H1 (cell line): ENCODE results near the gene MGAT4D. TPM values are rescaled to one million over a fixed set of nuclear protein-coding genes. Genes with fewer than 3 reads are reported as not detected.

Experiments used
- CTCF ChIA-PET: fragments of 300-600 bp; sonication (Branson Sonifier 250); formaldehyde crosslinking; loops from one replicate; lab custom pipeline; 2021; ENCODE audit not compliant: partially characterized antibody; lab: Charles Lee
- POLR2A ChIA-PET: fragments of 300-600 bp; sonication (Branson Sonifier 250); formaldehyde crosslinking; loops from one replicate; lab custom pipeline; 2021; ENCODE audit warnings: inconsistent platforms; ENCODE audit not compliant: partially characterized antibody; lab: Charles Lee
- DNase-seq, 2 experiments: peaks; one replicate each; pipeline versions ENCODE4 v3.0.0 to v3.0.0-alpha.2; 2010 to 2022; ENCODE audit warnings: low spot score in 2 of 2, low read depth in 1 of 2, mixed read lengths in 1 of 2
- FAIRE-seq: peaks from 2 replicates; lab custom pipeline; 2011; peaks lifted over from hg19 to GRCh38; lab: Jason Lieb, UNC
- H2AFZ ChIP-seq: 2 replicates; pipeline ENCODE4 v1.8.1; 2012; ENCODE audit warnings: low read length, inconsistent platforms
- H2AK5ac ChIP-seq: 2 replicates; pipeline ENCODE4 v1.6.1; 2013; ENCODE audit warnings: low read depth, low read length
- H2BK120ac ChIP-seq: replicated peaks from 2 replicates; pipeline ENCODE3; 2013; ENCODE audit warnings: low read depth, low read length, inconsistent platforms
- H2BK12ac ChIP-seq: 2 replicates; pipeline ENCODE4 v1.6.1; 2013; ENCODE audit warnings: low read depth, low read length
- H2BK15ac ChIP-seq: 2 replicates; pipeline ENCODE4 v1.6.1; 2013; ENCODE audit warnings: low read length
- H2BK20ac ChIP-seq: 2 replicates; pipeline ENCODE4 v1.6.1; 2013; ENCODE audit warnings: low read length
- H2BK5ac ChIP-seq: 2 replicates; pipeline ENCODE4 v1.6.1; 2013; ENCODE audit warnings: low read depth, low read length
- H3K14ac ChIP-seq: 2 replicates; pipeline ENCODE4 v1.6.1; 2013; ENCODE audit warnings: inconsistent platforms; ENCODE audit not compliant: insufficient read length
- H3K18ac ChIP-seq: 2 replicates; pipeline ENCODE4 v1.6.1; 2013; ENCODE audit warnings: low read length; ENCODE audit errors: extremely low read depth
- H3K23ac ChIP-seq: 2 replicates; pipeline ENCODE4 v1.6.1; 2013; ENCODE audit warnings: inconsistent platforms; ENCODE audit not compliant: insufficient read length
- H3K23me2 ChIP-seq: 2 replicates; pipeline ENCODE4 v1.6.1; 2013; ENCODE audit warnings: low read depth, low read length
- H3K27ac ChIP-seq: 2 replicates; pipeline ENCODE4 v1.6.1; 2011; ENCODE audit warnings: low read depth, low read length, inconsistent platforms
- H3K27me3 ChIP-seq, 4 experiments: replicated peaks in 1 of 4; 1 replicate in 1 of 4; 2 replicates in 3 of 4; pipeline versions ENCODE4 v1.6.1 to v1.8.1; 2011 to 2013; ENCODE audit warnings: low read length in 3 of 4, mild to moderate bottlenecking in 3 of 4, inconsistent platforms in 2 of 4, mixed read lengths in 2 of 4, moderate library complexity in 1 of 4; ENCODE audit not compliant: control insufficient read depth in 3 of 4, insufficient read depth in 3 of 4; ENCODE audit errors: extremely low read depth in 1 of 4
- H3K36me3 ChIP-seq, 4 experiments: 2 replicates each; pipeline versions ENCODE4 v1.6.1 to v1.8.1; 2011 to 2013; ENCODE audit warnings: mild to moderate bottlenecking in 4 of 4, low read length in 3 of 4, moderate library complexity in 2 of 4, control low read depth in 1 of 4, inconsistent platforms in 1 of 4; ENCODE audit not compliant: insufficient read depth in 4 of 4, control insufficient read depth in 2 of 4
- H3K4ac ChIP-seq: replicated peaks from 2 replicates; pipeline ENCODE3; 2013; ENCODE audit warnings: low read length, low read depth, mixed read lengths, inconsistent platforms; ENCODE audit not compliant: insufficient read length
- H3K4me1 ChIP-seq, 4 experiments: replicated peaks in 1 of 4; 1 replicate in 1 of 4; 2 replicates in 3 of 4; pipeline versions ENCODE4 v1.6.1 to v1.8.1; 2011 to 2013; ENCODE audit warnings: low read length in 3 of 4, inconsistent platforms in 2 of 4, mixed read lengths in 1 of 4; ENCODE audit not compliant: insufficient read depth in 4 of 4, control insufficient read depth in 3 of 4
- H3K4me2 ChIP-seq, 2 experiments: 2 replicates each; pipeline versions ENCODE4 v1.6.1 to v1.8.1; 2011 to 2013; ENCODE audit warnings: low read depth in 2 of 2, low read length in 2 of 2, control low read depth in 1 of 2, inconsistent platforms in 1 of 2, mild to moderate bottlenecking in 1 of 2; ENCODE audit not compliant: insufficient read depth in 1 of 2
- H3K4me3 ChIP-seq, 4 experiments: fragments of 200-600, 300-600 bp in 1 of 4; sonication (generic), shearing (Covaris generic), sonication (Bioruptor Twin) in 1 of 4; 2 replicates each; pipeline versions ENCODE4 v1.5.1 to v1.8.1; 2011 to 2016; ENCODE audit warnings: low read length in 4 of 4, low read depth in 3 of 4, control low read depth in 2 of 4, inconsistent platforms in 2 of 4, mild to moderate bottlenecking in 2 of 4, mixed read lengths in 1 of 4, moderate library complexity in 1 of 4; ENCODE audit not compliant: insufficient read depth in 2 of 4; ENCODE audit errors: extremely low read depth in 1 of 4
- H3K56ac ChIP-seq: replicated peaks from 2 replicates; pipeline ENCODE3; 2013; ENCODE audit warnings: low read depth, mild to moderate bottlenecking, mixed read lengths, low read length, inconsistent platforms; ENCODE audit not compliant: insufficient read length
- H3K79me1 ChIP-seq: 2 replicates; pipeline ENCODE4 v1.6.1; 2013; ENCODE audit warnings: low read depth, low read length, control low read depth
- H3K79me2 ChIP-seq, 2 experiments: 2 replicates each; pipeline versions ENCODE4 v1.6.1 to v1.8.1; 2012 to 2013; ENCODE audit warnings: low read length in 2 of 2, mild to moderate bottlenecking in 2 of 2, inconsistent platforms in 1 of 2; ENCODE audit not compliant: insufficient read depth in 2 of 2, control insufficient read depth in 1 of 2
- H3K9ac ChIP-seq, 4 experiments: replicated peaks in 1 of 4; 1 replicate in 1 of 4; 2 replicates in 3 of 4; pipeline versions ENCODE4 v1.6.1 to v1.8.1; 2011 to 2013; ENCODE audit warnings: low read depth in 3 of 4, low read length in 3 of 4, control low read depth in 2 of 4, mild to moderate bottlenecking in 2 of 4, moderate library complexity in 2 of 4, inconsistent platforms in 1 of 4; ENCODE audit errors: extremely low read depth in 1 of 4
- H3K9me3 ChIP-seq, 2 experiments: 2 replicates each; pipeline versions ENCODE4 v1.6.1 to v1.8.1; 2012 to 2013; ENCODE audit warnings: mild to moderate bottlenecking in 2 of 2, moderate library complexity in 2 of 2, control low read depth in 1 of 2, inconsistent platforms in 1 of 2, low read depth in 1 of 2, low read length in 1 of 2, mixed read lengths in 1 of 2; ENCODE audit not compliant: insufficient read depth in 2 of 2
- H4K20me1 ChIP-seq, 2 experiments: replicated peaks in 1 of 2; 2 replicates each; pipeline versions ENCODE3 to v1.8.1; 2011 to 2013; ENCODE audit warnings: inconsistent platforms in 2 of 2, low read length in 2 of 2, mild to moderate bottlenecking in 1 of 2; ENCODE audit not compliant: insufficient read depth in 2 of 2, control insufficient read depth in 1 of 2
- H4K5ac ChIP-seq: 2 replicates; pipeline ENCODE4 v1.6.1; 2013; ENCODE audit warnings: low read length, low read depth, mixed read lengths, inconsistent platforms; ENCODE audit not compliant: insufficient read length
- H4K8ac ChIP-seq: 2 replicates; pipeline ENCODE4 v1.8.0; 2013; ENCODE audit warnings: mild to moderate bottlenecking, moderate library complexity, low read length, inconsistent platforms; ENCODE audit not compliant: insufficient read depth; ENCODE audit errors: extremely low read depth
- H4K91ac ChIP-seq: replicated peaks from 2 replicates; pipeline ENCODE3; 2013; ENCODE audit warnings: low read length, mixed read lengths, inconsistent platforms; ENCODE audit not compliant: insufficient read length
- ASH2L ChIP-seq: fragments of 200-600, 300-600 bp; sonication (generic); IDR thresholded peaks from one replicate; pipeline ENCODE4 v1.7.1; 2017; ENCODE audit warnings: low read length
- CHD1 ChIP-seq: IDR thresholded peaks from 2 replicates; pipeline ENCODE4 v1.6.1; 2012; ENCODE audit warnings: low read depth, low read length, improper control_type of control experiment
- CHD2 ChIP-seq: IDR thresholded peaks from 2 replicates; pipeline ENCODE4 v1.6.1; 2012; ENCODE audit warnings: low read length, improper control_type of control experiment
- EGR1 ChIP-seq: IDR thresholded peaks from 2 replicates; pipeline ENCODE4 v1.6.1; 2011; ENCODE audit warnings: low read depth, low read length, borderline replicate concordance
- EP300 ChIP-seq, 2 experiments: IDR thresholded peaks; 1 replicate in 1 of 2; 2 replicates in 1 of 2; pipeline ENCODE4 v1.6.1; 2011 to 2012; ENCODE audit warnings: low read depth in 2 of 2, low read length in 2 of 2, mild to moderate bottlenecking in 2 of 2, borderline replicate concordance in 1 of 2, inconsistent platforms in 1 of 2, moderate library complexity in 1 of 2
- EZH2 ChIP-seq: fragments of 200-600 bp; sonication (generic); IDR thresholded peaks from 2 replicates; pipeline ENCODE4 v1.7.1; 2012; ENCODE audit warnings: low read depth, mild to moderate bottlenecking, moderate library complexity, low read length, inconsistent platforms; ENCODE audit not compliant: severe bottlenecking
- GTF2F1 ChIP-seq: IDR thresholded peaks from 2 replicates; pipeline ENCODE4 v1.6.1; 2012; ENCODE audit warnings: low read depth, low read length, improper control_type of control experiment, borderline replicate concordance
- HDAC6 ChIP-seq: IDR thresholded peaks from one replicate; pipeline ENCODE4 v1.7.1; 2012; ENCODE audit warnings: low read depth, mild to moderate bottlenecking, inconsistent platforms, low read length, moderate library complexity
- JUN ChIP-seq: IDR thresholded peaks from 2 replicates; pipeline ENCODE4 v1.6.1; 2011; ENCODE audit warnings: low read depth, mild to moderate bottlenecking, improper control_type of control experiment, low read length
- KDM4A ChIP-seq: IDR thresholded peaks from one replicate; pipeline ENCODE4 v1.7.1; 2012; ENCODE audit warnings: low read depth, mild to moderate bottlenecking, moderate library complexity, low read length, inconsistent platforms; ENCODE audit not compliant: severe bottlenecking
- SIRT6 ChIP-seq: IDR thresholded peaks from one replicate; pipeline ENCODE4 v1.7.1; 2012; ENCODE audit warnings: low read length, inconsistent platforms
- SP4 ChIP-seq: IDR thresholded peaks from 2 replicates; pipeline ENCODE4 v1.6.1; 2012; ENCODE audit warnings: low read length, inconsistent platforms
- TAF1 ChIP-seq: IDR thresholded peaks from 2 replicates; pipeline ENCODE4 v1.6.1; 2011; ENCODE audit warnings: mild to moderate bottlenecking, low read depth, low read length
- TEAD4 ChIP-seq: IDR thresholded peaks from 2 replicates; pipeline ENCODE4 v1.6.1; 2012; ENCODE audit warnings: low read depth, low read length, inconsistent platforms, mixed read lengths
- WGBS, 2 experiments: shearing (Covaris generic) in 1 of 2; methylation state at CpG; one replicate each; pipeline versions ENCODE4 v1.1.6 to v1.1.7; 2013 to 2015; ENCODE audit warnings: low lambda C conversion rate in 2 of 2, mixed read lengths in 2 of 2, inconsistent platforms in 1 of 2, low coverage in 1 of 2, missing lambda C conversion rate in 1 of 2; ENCODE audit not compliant: insufficient replicate concordance in 2 of 2, insufficient coverage in 1 of 2, insufficient read length in 1 of 2; ENCODE audit errors: extremely low coverage in 1 of 2, missing lambda C conversion rate in 1 of 2; 5-methylcytosine and 5-hydroxymethylcytosine counted together
- polyA plus RNA-seq, 7 experiments: library from polyadenylated mRNA; depleted of rRNA in 3 of 7; stranded (reverse) in 5 of 7; unstranded in 2 of 7; fragments of >200 nt in 5 of 7; fragments of 200-250 nt in 2 of 7; gene quantifications; 1 replicate in 5 of 7; 2 replicates in 1 of 7; 4 replicates in 1 of 7; pipeline versions ENCODE4 v1.2.1 to v1.2.3, GENCODE V29; 2011 to 2013; ENCODE audit warnings: missing spikeins in 2 of 7, mixed read lengths in 2 of 7
- total RNA-seq: library from RNA; stranded (reverse); fragmentation: NEBNext Ultra II Directional; extraction: Animal tissue kit (Norgen Biotek cat#: 25700); gene quantifications from 2 replicates; pipeline ENCODE4 v1.2.1, GENCODE V29; 2021

MGAT4D gene
- total and polyA plus RNA-seq, 2 of the 8 experiments (the other 6 are each of a cell fraction or from before 2014, with no cell fraction given), result not detected

- ChIA-PET CTCF (no interaction called here), POLR2A (no interaction called here)
- Histone ChIP-seq H3K23ac (no peak overlapping the region), H2AK5ac (no peak overlapping the region), H2BK15ac (no peak overlapping the region), H4K20me1 (no peaks in the 10 kb centered on the region), H3K27ac (no peak overlapping the region), H3K56ac (no peak overlapping the region), H2BK20ac (no peak overlapping the region), H2BK12ac (no peak overlapping the region), H3K9me3 (0 out of 4 replicates have a peak, but pooled peaks cover 0 to 5% of the 10 kb centered on the region in 2 experiments), H2BK120ac (no peak overlapping the region), H3K4me3 (no peak overlapping the region), H2AFZ (no peak overlapping the region), H3K9ac (no peak overlapping the region), H3K27me3 (no peaks in the 10 kb centered on the region), H3K4me2 (no peak overlapping the region), H4K5ac (no peak overlapping the region), H3K79me2 (no peaks in the 10 kb centered on the region), H3K14ac (no peak overlapping the region), H4K91ac (no peak overlapping the region), H4K8ac (no peak overlapping the region), H3K23me2 (no peaks in the 10 kb centered on the region), H3K36me3 (no peaks in the 10 kb centered on the region), H3K4ac (no peak overlapping the region), H3K18ac (no peak overlapping the region), H2BK5ac (no peak overlapping the region), H3K79me1 (no peaks in the 10 kb centered on the region), H3K4me1 (no peaks in the 10 kb centered on the region)
- no peak for FAIRE-seq
- 84% methylated on average over 4 of the region's 4 CpGs; no CpG with 5 or more reads in 1 of the 2 experiments for WGBS, 2 experiments
- no peak for DNase-seq
- TF ChIP-seq ASH2L, result no peak
- TF ChIP-seq SP4, result no peak
- no peak for TF ChIP-seq GTF2F1
- no peak for TF ChIP-seq CHD1
- TF ChIP-seq CHD2, result no peak
- no peak for TF ChIP-seq HDAC6
- no peak for TF ChIP-seq SIRT6
- no peak for TF ChIP-seq JUN
- TF ChIP-seq TEAD4, result no peak
- no peak for TF ChIP-seq TAF1
- no peak for TF ChIP-seq EP300 (IDR thresholded peaks at IDR 0.05; ENCODE audit: borderline replicate concordance in 1 of 2, low read depth in 2 of 2, low read length in 2 of 2)
- no peak for TF ChIP-seq EGR1
- no peak for TF ChIP-seq KDM4A
- TF ChIP-seq EZH2, result no peak
These were observed 14.6 kb downstream of the MGAT4D start for GRCh38 chr4:140483445-140483844.
